Measurements from ENCODE around the gene IL13RA1. TPM values are rescaled to one million over a fixed set of nuclear protein-coding genes. Genes with fewer than 3 reads are reported as not detected.

Gene IL13RA1
- polyA plus RNA-seq, 2 of the 4 experiments (the other 2 are of a cell fraction): 51.1 to 86.8 TPM

- POLR2A ChIA-PET: no interaction called here
These were observed 53.1 kb downstream of the IL13RA1 start for GRCh38 chrX:118780509-118780908.

GRCh38 chrX:118780911-118781310, 53.5 kb downstream of the IL13RA1 start:
- H3K9me3 ChIP-seq: no peaks in the 10 kb centered on the region
- H3K4me2 ChIP-seq: no peak overlapping the region
- POLR2A ChIA-PET: no interaction called here
- no peaks in the 10 kb centered on the region for H3K4me1 ChIP-seq
- CTCF ChIA-PET: interaction anchor here (0.6 to 1.0 kb wide), 3 partner anchors 26 to 181 kb away, joined by 3 to 4 read pairs (median 3); no protein-coding TSS in a partner anchor
- DNase-seq (ENCODE audit: low read depth in 1 of 2, low spot score in 1 of 2) (no peak), FAIRE-seq (peak; percentile 88), ATAC-seq (no peak)
- no peak overlapping the region for H3K27ac ChIP-seq
- no peak overlapping the region for H3K4me3 ChIP-seq
- WGBS (ENCODE audit: missing lambda C conversion rate): 65% methylated on average over 1 of the region's 1 CpG
- TF ChIP-seq REST (IDR thresholded peaks at IDR 0.05) (no peak), ELK1 (IDR thresholded peaks at IDR 0.05; ENCODE audit: low read depth, low read length) (no peak), CHD2 (IDR thresholded peaks at IDR 0.05; ENCODE audit: low read length, partially characterized antibody) (no peak), CHD4 (IDR thresholded peaks at IDR 0.05; ENCODE audit: borderline replicate concordance) (no peak), HOXA7 (CRISPR knock-in tag; IDR thresholded peaks at IDR 0.05) (no peak), BHLHE40 (IDR thresholded peaks at IDR 0.05; ENCODE audit: low read depth, low read length) (no peak), RCOR1 (IDR thresholded peaks at IDR 0.05; ENCODE audit: low read depth, low read length) (no peak), FOXS1 (CRISPR knock-in tag; IDR thresholded peaks at IDR 0.05) (no peak), CBX8 (IDR thresholded peaks at IDR 0.05) (no peak), HOXB5 (CRISPR knock-in tag; IDR thresholded peaks at IDR 0.05) (no peak), GATA3 (IDR thresholded peaks at IDR 0.05; ENCODE audit: borderline replicate concordance) (no peak), TFCP2L1 (CRISPR knock-in tag; IDR thresholded peaks at IDR 0.05) (no peak)

More at GRCh38 chrX:118780509-118780908, 53.1 kb downstream of the IL13RA1 start:
- CTCF ChIA-PET: interaction anchor here (0.6 kb wide), 1 partner anchor 181 kb away, joined by 3 read pairs; no protein-coding TSS in a partner anchor
- no peak for DNase-seq (ENCODE audit: low read depth in 1 of 2, low spot score in 1 of 2)
- no peak overlapping the region for H3K4me2 ChIP-seq
- no peaks in the 10 kb centered on the region for H3K9me3 ChIP-seq
- WGBS (ENCODE audit: missing lambda C conversion rate): 50% methylated on average over 2 of the region's 2 CpGs
- ATAC-seq: no peak
- TF ChIP-seq TP53 (CRISPR knock-in tag; IDR thresholded peaks at IDR 0.05): no peak
- no peak for TF ChIP-seq SREBF2 (IDR thresholded peaks at IDR 0.05)
- TF ChIP-seq CHD2 (IDR thresholded peaks at IDR 0.05; ENCODE audit: low read length, partially characterized antibody): no peak
- TF ChIP-seq KDM1A (IDR thresholded peaks at IDR 0.05; ENCODE audit: low read depth): no peak
- TF ChIP-seq HES2 (IDR thresholded peaks at IDR 0.05): no peak
- no peak for TF ChIP-seq ZSCAN20 (CRISPR knock-in tag; IDR thresholded peaks at IDR 0.05)
- TF ChIP-seq POLR2AphosphoS2 (conservative IDR thresholded peaks at IDR 0.05; ENCODE audit: low read length): no peak
- TF ChIP-seq REST (IDR thresholded peaks at IDR 0.05): no peak
- H3K27ac ChIP-seq: no peak overlapping the region
- no peak for FAIRE-seq
- no peaks in the 10 kb centered on the region for H3K4me1 ChIP-seq
- no peak overlapping the region for H3K4me3 ChIP-seq

Data from A549 (cell line).